ENCODE data around the gene TMEM132A.

DNA sequence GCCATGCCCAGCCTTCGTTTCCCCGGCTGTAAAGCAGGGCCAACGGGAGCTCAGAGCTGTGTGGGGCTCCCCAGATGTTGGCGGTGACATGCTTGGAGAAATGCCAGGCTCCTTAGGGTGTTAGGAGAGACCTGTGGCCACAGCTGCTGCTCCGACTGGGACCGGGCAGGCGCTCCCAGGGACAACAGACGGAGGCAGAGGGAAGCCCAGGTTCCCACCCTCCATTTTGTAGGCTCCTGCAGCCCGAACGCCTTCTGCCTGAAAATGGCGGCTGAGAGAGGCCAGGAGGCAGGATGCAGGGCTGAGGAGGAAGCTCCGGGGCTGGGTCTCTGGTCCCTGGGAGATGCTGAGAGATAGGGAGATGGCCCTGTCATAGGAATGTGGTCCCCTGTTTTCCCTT, 57.3 kb downstream of the TMEM132A start:
- TF ChIP-seq, protein P1, sequence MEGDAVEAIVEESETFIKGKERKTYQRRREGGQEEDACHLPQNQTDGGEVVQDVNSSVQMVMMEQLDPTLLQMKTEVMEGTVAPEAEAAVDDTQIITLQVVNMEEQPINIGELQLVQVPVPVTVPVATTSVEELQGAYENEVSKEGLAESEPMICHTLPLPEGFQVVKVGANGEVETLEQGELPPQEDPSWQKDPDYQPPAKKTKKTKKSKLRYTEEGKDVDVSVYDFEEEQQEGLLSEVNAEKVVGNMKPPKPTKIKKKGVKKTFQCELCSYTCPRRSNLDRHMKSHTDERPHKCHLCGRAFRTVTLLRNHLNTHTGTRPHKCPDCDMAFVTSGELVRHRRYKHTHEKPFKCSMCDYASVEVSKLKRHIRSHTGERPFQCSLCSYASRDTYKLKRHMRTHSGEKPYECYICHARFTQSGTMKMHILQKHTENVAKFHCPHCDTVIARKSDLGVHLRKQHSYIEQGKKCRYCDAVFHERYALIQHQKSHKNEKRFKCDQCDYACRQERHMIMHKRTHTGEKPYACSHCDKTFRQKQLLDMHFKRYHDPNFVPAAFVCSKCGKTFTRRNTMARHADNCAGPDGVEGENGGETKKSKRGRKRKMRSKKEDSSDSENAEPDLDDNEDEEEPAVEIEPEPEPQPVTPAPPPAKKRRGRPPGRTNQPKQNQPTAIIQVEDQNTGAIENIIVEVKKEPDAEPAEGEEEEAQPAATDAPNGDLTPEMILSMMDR (IDR thresholded peaks at IDR 0.05) = no peak
- TF ChIP-seq EP300 (IDR thresholded peaks at IDR 0.05; ENCODE audit: low read depth) (no peak), POLR2AphosphoS5 (IDR thresholded peaks at IDR 0.05) (no peak), POLR2A (IDR thresholded peaks at IDR 0.05) (no peak)

All from transverse colon (tissue), 4 donors.